AG10803 (cell line): ENCODE data around the gene BLM.
"Not testable (repeated sequence)": the region's sequence is repeated elsewhere in the genome, so short reads cannot be mapped to it uniquely, and the experiment has no call there.

Experiments
- DNase-seq: peaks from one replicate; pipeline ENCODE4 v3.0.0; 2010; ENCODE audit warnings: low read depth
- H3K4me3 ChIP-seq: 2 replicates; pipeline ENCODE4 v1.5.1; 2011; ENCODE audit warnings: mild to moderate bottlenecking, low read length, control low read depth
- TF ChIP-seq, protein P1 (sequence below): conservative IDR thresholded peaks from 2 replicates; pipeline ENCODE4 v1.5.1; 2011; ENCODE audit warnings: mild to moderate bottlenecking, low read length, control low read depth, inconsistent platforms

Gene BLM

DNA sequence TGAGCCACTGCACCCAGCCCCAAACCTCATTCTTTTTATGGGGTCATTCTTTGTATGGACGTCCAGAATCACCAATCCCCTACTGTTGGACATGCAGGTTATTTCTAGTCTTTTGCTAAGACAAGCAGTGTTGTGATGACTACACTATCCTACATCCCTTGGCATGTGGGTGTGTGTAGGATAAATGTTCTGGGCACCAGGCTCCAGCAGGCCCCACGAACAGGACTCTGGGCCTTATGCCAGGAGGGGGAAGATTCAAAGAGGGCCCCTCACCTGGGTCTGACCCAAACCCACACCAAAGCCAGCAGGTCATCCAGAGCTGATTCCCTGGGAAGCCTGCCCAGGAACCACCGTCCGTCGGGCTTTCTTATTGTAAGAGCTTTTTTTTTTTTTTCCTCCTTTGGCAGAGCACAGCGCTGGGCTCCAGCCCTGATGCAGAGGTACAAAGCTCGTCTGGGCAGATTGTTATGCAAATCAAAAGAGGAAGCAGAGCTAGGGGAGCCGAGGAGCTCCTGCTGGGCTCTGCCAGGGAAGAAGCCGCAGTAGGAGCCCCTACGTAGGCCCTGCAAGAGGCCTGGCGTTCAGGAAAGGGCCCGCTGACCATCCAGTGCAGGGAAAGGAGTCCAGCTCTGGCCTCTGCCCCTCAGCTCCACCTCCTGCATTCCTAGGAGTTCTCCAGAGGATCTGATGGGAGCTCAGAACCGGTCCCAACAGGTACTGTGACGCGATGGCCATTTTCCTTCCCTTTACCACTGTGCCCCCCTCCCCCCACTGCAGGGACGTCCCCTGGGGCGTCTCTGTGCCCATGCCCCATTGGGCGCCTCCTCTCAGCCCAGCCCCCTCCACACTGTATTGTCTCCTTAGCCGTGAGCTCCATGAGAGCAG lies 122.3 kb downstream of the BLM start:
- no peak overlapping the region for H3K4me3 ChIP-seq
- TF ChIP-seq, protein P1, sequence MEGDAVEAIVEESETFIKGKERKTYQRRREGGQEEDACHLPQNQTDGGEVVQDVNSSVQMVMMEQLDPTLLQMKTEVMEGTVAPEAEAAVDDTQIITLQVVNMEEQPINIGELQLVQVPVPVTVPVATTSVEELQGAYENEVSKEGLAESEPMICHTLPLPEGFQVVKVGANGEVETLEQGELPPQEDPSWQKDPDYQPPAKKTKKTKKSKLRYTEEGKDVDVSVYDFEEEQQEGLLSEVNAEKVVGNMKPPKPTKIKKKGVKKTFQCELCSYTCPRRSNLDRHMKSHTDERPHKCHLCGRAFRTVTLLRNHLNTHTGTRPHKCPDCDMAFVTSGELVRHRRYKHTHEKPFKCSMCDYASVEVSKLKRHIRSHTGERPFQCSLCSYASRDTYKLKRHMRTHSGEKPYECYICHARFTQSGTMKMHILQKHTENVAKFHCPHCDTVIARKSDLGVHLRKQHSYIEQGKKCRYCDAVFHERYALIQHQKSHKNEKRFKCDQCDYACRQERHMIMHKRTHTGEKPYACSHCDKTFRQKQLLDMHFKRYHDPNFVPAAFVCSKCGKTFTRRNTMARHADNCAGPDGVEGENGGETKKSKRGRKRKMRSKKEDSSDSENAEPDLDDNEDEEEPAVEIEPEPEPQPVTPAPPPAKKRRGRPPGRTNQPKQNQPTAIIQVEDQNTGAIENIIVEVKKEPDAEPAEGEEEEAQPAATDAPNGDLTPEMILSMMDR, result no peak
- no peak for DNase-seq

DNA sequence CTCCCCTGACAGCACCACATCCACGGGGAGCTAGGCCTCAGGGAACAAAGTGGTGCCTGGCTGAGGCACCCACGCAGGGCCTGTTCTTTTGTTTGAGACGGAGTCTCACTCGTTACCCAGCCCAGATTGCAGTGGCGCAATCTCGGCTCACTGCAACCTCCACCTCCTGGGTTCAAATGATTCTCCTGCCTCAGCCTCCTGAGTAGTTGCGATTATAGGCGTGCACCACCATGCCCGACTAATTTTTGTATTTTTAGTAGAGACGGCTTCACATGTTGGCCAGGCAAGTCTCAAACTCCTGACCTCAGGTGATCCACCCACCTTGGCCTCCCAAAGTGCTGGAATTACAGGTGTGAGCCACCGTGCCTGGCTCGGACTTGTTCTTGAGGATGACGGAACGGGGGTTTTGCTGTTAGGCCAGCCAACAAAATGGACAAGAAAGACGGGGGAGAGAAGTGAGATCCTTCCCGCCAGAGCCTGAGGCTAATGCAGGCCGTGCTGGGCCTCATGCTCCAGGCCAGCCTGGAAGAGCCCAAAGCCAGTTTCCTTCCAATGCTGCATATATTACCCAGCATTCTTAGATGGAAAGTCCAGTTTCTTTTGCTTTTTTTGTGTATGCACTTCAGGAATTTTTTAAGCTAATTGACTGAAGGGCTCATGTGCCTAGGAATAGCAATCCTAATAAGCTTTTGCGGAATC lies 123.2 kb downstream of the BLM start:
- no peak for DNase-seq
- TF ChIP-seq, protein P1, result no peak
- no peak overlapping the region for H3K4me3 ChIP-seq

DNA sequence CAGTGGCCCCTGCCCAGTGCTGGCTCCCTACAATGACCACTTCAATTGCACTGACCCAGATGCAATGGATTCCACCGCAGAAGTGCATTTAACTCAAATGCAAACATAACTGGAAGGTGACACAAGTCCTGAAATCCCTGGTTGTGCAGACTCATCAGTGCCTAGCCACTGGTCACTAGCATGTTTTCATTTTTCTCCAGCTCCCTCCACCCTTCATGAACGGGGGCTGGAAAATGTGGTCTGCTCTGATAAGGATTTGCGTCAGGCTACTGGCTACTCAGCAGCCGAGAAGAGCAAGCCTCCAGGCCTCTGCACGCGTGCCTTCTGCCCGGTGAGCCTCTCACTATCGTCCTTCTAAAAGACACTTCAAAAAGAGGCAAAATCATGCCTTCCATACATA lies 123.8 kb downstream of the BLM start:
- TF ChIP-seq, protein P1, result no peak
- no peak overlapping the region for H3K4me3 ChIP-seq
- DNase-seq, result no peak

DNA sequence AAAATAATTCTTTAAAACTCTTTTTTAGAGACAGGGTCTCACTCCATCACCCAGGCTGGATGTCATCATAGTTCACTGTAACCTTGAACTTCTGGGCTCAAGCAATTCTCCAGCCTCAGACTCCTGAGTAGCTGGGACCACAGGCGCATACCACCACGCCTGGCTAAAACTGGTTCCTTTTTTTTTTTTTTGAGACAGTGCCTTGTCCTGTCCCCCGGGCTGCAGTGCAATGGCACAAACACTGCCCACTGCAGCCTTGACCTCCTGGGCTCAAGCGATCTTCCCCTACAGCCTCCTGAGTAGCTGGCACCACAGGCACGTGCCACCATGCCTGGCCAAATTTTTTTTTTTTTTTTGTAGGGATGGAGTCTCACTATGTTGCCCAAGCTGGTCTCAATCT lies 127.5 kb downstream of the BLM start:
- H3K4me3 ChIP-seq, result no peak overlapping the region
- TF ChIP-seq, protein P1, result no peak
- DNase-seq, result no peak

DNA sequence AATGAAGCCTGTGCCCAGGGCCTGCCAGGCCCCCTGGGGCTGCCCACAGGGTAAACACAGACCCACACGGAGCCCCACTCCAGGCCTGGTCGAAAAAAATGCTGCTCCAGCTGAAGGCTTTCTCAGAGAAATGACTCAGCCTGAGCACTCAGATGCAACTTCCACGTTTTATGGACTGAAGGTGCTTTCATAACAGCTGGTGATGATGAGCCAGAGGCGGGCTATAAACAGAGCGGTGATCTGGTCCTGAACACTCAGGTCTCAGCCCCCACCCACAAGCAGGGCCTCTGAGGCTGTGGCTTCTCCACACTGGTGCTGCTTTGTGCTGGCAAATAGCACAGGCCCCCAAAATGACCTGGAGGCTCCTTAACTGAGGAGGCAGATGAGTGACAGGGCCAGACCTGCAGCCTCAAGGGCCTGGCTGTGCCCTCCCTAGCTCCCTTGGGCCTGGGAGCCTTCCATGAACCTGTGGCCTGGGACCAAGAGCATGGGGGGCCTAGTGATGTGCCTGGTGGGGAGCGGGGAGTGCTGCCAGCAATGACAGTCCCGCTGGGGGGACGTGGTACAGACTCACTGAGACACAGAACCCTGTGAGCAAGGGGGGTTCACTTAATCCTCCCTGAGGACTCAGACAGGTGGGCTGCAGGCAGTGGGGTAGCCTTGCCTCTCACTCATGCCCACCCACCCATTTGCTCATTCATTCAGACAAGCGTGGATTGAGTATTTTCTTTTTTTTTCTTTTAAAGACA lies 128.2 kb downstream of the BLM start:
- peak; percentile 81 for DNase-seq
- TF ChIP-seq, protein P1, result no peak
- H3K4me3 ChIP-seq, result no peak overlapping the region

DNA sequence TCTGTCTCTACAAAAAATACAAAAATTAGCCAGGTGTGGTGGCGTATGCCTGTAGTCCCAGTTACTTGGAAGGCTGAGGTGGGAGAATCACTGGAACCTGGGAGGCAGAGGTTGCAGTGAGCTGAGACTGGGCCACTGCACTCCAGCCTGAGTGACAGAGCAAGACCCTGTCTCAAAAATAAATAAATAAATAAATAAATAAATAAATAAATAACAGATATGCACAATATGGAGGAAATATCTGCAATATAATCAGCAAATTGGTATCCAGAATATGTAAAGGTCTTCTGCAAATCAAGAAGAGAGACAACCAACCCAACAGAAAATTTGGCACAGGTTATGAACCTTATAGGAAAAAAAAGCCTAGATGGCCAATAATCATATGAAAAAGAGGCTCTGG lies 132.3 kb downstream of the BLM start:
- not testable (repeated sequence) for DNase-seq, H3K4me3 ChIP-seq

DNA sequence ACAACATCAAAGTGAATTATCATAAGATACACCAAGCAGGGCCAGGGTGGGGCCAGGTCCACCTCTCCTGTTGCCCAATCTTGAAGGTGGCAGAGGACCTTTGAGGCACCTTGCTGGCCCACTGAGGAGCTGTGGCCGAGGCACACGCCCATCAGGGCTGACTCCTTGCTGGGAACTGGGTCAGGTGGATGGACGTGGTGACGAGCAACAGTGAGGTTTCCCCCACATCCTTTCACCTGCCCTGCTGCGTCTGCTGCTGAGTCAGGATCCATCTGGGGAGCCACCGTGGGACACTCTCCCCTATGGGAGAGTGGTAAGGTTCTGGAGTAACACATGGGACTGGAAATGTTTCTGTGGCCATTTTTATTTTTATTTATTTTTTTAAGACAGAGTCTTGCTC lies 134.0 kb downstream of the BLM start:
- TF ChIP-seq, protein P1, result no peak
- no peak for DNase-seq
- H3K4me3 ChIP-seq, result no peak overlapping the region
